ENCODE measurements around the gene MTSS2.

GRCh38 chr16:70730031-70730430 lies 44.2 kb upstream of the MTSS2 start:
- TF ChIP-seq CTCF (IDR thresholded peaks at IDR 0.05; ENCODE audit: insufficient read depth, low read length, poor library complexity, severe bottlenecking) = no peak
- no peak for TF ChIP-seq EZH2phosphoT487 (conservative IDR thresholded peaks at IDR 0.05; ENCODE audit: low read length)
